CD4-positive, alpha-beta T cell treated with Interleukin-15 for 1 hour (primary cell): ENCODE measurements around the gene ISM1.

Source experiments
- DNase-seq: peaks from one replicate; pipeline ENCODE4 v3.0.0-alpha.2; 2020

Gene ISM1

DNA sequence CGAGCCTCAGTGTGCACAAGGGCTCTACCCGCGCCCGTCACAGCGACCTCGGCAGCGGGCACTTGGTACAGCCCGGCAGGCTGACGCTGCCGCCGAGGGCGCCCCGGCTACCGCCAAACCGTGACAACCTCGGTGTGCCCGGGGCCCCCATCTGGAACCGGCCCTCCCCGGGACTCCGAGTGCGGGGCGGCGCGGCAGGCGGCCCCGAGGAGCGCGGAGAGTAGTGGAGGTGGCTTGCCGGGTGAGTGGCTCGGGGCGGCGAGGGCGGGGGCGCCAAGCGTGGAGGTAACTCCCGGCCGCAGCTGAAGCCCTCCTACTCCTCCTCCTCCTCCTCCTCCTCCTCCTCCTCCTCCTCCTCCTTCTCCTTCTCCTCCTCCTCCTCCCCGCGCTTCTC lies at the start of gene ISM1:
Gene ISM1 (plus strand): TSS at position 371 of the 394 bp plus-strand sequence. CDS start 503 bp downstream, outside the sequence.
- peak; percentile 17 for DNase-seq

DNA sequence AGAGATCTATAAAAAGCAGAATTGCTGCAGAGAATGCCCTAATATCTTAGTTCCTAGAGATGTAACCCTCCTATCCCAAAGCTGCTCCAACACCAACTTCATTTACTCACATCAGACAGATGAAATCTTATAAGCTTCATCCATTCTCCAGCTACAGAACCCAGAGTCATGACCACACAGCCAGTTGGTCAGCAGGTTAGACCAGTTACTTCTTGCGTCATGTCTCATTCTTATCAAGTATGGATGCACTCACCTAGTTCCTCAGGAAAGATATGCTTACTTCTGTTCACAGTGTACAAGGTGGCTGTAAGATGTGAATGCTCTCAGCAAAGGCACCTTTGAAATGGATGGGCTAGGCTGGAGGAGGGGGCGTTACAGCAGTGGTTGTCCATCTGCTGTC lies 47.9 kb upstream of the ISM1 start:
- DNase-seq, result no peak

DNA sequence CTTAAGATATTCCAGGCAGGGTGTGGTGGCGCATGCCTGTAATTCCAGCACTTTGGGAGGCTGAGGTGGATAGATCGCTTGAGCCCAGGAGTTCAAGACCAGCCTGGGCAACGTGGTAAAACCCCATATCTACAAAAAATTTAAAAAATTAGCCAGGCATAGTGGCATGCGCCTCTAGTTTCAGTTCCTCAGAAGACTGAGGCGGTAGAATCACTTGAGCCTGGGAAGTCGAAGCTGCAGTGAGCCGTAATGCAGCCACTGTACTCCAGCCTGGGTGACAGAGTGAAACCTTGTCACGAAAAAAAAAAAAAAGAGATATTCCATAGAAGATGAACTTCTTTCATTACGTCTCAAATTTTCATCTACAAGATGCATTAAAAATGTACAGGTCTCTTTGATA lies 46.7 kb upstream of the ISM1 start:
- DNase-seq, result no peak

DNA sequence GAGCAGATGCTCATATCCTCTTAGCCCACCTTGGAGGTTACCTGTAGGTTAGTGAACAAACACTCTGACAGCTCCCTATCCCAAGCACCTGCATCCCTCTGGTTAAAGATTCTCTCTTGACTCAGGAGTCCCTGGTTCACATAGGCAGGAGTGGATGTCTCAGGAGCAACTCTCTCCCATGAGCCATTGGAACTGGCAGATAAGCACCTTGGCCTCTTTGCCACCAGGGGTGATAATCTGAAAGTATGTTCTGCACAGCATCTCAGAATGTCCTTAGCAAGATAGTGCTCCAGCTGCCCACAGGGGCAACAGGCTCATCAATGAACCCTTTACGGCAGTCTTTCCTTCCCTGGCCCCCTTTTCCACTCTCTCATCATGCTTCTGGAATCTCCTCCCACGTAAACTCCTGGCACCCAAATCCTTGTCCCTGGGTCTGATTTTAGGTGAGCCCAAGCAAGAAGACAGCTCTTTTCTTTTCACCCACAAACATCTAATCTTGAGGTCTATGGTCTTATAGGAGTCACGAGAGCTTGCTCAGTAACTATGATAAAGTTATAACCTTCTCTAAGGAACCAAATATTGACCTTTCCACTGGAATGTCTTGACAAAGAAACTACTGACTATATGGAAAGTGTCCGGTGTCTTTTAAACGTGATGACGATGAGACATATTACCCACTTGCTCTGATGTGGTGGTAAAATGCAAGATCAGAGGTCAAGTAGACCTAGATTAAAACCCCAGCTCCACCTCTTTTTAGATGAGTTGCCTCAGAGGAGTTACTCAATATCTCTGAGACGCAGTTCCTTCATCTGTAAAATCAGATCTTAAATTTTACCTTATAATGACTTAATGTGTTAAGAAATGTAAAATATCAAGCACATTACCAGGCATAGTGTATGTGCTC lies 39.8 kb upstream of the ISM1 start:
- no peak for DNase-seq

DNA sequence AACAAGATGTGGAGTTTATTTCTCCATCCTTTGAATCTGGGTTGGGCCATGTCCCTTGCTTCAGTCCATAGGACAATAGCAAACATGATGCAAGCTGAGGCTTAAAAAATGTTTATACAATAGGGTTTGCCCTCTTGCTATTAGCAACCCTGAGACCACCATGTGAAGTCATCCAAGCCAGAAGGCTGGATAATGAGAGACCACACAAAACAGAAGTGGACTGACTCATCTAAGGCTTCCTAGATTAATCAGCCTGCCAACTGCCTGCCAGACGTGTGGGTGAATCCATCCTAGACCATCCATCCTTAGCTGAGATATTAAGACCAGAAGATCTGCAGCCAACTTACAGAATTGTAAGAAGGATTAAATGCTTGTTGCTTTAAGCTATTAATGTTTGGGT lies 38.1 kb upstream of the ISM1 start:
- no peak for DNase-seq

DNA sequence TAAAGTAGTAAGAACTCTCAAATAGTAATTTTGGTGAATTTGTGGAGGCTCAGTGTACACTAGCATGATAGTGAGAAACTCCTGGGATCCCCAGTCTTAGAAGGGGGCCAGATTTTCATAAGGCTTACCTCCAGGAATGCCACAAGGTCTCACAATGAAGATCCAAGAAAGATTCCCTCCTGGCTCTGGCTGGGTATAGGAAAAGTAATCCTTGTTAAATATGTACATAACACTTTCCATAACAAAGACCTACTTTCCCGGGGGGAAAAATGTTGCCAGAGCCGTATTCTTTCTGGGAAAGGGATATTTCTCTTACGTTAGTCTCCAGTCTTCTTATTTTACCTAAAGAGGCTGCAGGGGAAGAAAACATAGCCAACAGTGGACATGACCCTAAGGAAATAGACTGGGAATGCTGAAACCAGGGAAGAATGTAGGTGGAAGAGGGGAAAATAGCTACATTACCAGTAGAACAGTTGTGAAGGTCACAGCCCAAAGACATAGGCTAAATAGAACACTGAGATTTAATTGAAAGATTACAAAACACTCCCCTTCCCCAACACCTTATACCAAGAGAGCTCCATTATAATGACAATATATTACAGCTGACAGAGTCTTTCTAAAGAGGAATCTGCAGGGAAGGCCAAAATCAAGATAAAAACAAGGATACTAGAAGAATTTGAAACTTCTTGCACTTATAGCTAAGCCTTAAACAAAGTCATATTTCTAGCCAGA lies 34.9 kb upstream of the ISM1 start:
- no peak for DNase-seq

DNA sequence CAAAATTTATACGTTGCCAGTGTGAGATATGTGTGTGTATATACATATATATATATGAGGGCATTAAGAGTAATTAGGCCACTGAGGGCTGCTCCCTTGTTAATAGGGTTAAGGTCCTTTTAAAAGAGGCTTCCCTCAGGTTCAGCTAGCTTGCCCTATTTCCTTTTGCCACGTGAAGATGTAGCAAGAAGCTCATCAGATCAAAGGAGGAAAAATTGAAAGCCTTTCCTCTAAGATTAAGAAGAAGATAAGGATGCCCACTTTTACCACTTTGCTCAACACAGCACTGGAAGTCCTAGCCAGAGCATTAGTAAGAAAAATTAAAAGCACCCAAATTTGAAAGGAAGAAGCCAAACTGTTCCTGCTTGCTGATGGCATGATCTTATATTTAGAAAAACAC lies 33.2 kb upstream of the ISM1 start:
- DNase-seq, result no peak

DNA sequence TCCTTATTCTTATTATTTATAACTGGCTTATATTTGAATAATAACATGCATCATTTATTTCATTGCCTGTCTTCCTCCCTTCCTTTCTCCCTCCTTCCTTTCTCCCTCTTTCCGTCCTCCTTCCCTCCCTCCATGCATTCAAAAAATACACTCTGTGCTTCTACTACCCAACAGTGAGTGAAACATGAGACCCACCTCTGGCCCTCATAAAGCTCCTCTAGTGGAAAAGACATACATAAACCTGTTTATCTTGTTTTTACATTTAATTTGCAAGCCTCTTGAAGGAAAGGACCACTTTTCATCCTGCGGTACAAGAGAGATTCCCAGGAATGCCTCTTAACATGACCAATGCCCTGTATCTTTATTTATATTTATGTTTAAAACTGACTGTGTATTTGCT lies 21.8 kb upstream of the ISM1 start:
- no peak for DNase-seq

DNA sequence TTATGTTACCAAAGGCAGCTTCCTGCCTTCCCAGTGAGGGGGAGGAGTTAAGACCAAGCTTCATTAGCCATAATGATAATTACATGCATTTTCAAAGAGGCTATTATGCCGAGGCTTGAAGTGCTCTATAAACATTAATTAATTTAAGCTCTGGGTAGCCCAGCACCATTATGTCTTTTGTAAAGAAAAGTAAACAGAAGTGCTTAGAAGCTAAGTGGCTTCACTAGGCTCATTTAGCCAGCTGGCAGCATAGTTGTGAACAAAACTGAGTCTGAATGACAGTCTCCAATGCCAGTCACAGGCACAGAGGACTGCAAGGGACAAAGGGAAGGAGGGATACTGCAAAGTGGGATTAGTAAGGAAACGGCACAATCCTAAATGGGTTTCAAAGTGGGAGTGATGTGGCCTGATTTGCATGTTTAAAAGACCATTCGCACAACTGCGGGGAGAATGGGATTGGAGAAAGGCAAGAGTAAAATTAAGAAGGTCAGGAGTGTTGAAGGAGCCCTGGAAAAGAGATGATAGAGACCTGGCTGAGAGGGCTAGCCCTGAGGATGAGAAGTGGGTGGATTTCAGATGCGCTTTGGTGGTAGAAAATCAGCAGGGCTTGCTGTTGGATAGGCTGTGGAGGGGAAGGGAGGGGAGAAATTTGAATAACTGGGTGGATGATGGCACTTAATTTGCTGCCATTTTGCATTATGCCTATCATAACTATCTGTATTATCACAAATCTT lies 20.1 kb upstream of the ISM1 start:
- DNase-seq, result no peak

DNA sequence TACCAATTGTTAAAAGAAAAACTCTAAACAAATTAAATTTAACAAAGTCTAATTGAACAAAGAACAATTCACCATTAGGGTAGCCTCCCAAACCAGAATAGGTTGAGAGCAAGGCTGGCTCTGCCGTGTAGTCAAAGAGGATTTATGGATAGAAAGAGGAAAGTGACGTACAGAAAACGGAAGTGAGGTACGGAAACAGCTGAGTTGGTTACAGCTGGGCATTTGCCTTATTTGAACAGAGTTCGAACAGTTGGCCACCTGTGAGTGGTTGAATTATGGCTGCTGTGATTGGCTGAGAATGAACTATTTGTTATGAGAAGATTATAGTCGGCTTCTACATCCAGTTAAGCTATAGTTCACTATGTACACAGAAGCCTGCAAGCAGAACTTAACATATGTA lies 18.5 kb upstream of the ISM1 start:
- DNase-seq, result no peak

DNA sequence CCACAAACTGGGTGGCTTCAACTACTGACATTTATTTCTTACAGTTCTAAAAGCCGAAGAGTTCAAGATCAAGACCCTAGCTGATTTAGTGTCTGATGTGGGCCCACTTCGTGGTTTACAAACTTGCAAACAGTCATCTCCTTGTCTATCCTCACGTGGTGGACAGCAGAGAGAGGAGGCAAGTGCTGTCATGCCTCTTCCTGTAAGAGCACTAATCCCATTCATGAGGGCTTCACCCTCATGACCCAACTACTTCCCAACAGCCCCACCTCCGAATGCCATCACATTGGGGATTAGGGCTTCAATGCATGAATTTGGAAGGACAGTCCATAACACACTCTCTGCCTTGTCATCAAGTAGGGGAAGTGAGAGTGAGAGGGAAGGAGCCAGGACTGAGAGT lies 15.6 kb upstream of the ISM1 start:
- DNase-seq, result no peak

DNA sequence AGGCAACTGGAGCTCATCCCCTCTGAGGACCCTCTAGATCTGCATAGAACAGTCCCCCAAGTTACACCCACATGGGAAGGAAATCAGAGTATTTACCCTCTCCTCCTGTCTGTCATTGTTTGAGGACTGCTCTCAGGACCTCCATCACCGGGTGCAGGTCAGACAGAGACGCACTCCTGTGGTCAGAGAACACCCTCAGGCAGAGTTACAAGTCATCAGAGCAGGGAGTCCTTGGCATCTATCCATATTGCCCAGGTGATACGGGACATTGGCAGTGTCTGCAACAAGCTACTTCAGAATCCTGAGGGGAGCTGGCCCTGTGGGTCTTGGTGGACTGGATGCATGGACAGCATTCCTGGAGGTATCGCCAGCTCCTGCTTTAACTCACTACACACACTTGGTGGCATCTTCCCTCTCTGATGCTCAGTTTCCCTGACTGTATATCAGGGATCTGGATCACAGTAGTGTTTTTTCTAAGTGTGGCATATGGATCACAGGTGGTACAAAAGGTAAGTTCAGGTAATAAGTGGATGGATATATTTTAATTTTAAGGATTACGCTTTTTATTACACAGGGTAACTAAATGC lies 15.1 kb upstream of the ISM1 start:
- DNase-seq, result no peak

DNA sequence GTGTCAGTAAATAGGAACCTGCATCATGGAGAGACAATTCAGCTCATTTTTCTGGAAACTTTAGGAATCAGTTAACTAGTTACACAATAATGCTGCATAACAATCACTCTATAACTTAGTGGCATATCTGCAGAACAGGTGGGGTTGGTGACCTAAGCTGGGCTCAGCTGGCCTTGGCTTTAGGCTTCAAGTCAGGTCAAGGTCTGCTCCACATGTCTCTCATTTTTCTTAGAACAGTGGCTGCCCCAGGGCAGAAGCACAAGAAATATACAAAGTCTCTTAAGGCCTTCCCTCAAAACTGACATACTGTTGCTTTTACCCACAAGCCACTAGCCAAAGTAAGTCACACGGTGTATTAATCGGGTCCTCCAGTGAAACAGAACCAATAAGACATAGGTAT lies 14.1 kb upstream of the ISM1 start:
- no peak for DNase-seq

DNA sequence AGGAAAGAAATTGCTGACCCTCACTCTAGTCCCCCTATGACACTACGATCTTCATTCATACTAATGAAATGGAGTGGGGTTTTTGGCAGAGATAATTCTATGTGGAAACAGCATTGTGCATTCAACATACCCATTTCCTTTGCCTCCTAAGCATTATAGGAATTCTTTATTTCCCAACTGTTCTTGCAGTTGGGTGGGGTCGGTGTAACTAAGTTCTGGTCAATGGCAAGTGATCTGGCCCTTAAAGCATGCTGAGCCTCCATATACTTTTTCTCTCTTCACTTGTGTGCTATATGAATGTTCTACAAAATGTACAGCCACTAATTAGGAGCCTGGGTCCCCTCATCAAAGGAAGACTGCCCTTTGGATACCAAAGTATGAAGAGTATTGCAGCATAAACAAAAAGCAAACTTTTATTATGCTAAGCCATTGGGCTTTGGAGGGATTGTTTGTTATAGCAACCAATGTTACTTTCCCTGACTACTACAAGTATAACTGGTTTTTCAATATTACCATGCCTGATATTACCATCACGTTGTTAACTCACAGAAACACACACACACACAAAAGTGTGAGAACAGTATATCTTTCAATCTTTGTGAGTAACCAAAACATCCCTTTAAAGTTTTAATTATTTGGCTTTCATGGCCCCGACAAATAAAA lies 9.0 kb upstream of the ISM1 start:
- no peak for DNase-seq

DNA sequence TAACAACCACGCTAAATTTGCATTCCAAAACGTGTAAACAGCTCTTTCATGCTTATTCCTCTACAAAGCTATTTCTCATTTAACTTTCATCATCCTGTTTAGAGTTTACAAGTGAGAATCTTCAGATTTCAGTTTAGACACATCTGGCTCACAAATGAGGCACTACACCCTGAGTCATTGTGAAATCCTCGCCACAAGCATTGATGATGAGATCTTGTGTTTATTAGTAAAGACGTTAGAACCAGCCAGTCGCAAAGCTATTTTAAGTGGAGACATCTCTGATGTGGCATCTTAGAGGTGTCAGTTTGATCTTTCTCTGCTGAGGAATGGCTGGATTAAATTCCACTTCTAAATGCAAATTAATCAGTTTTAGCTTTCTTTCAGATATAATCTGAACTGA lies 8.3 kb upstream of the ISM1 start:
- no peak for DNase-seq

DNA sequence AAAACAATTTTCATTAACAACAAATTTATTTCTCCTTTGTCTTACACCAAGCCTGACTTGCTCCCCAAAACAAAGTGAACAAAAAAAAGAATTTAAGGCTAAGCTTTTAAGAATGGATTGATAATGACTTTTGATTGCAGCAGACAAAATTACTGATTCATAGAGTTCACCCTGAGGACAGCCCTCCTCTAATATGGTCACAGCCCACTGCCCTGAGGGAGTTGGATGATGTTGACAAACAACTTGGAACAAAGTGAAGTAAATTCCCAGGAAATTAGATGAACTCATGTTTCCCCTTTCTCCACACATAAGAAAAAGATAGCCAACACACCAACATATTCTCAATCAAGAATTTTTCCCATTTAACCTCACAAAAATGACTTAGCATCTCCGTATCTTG lies 7.7 kb upstream of the ISM1 start:
- no peak for DNase-seq

DNA sequence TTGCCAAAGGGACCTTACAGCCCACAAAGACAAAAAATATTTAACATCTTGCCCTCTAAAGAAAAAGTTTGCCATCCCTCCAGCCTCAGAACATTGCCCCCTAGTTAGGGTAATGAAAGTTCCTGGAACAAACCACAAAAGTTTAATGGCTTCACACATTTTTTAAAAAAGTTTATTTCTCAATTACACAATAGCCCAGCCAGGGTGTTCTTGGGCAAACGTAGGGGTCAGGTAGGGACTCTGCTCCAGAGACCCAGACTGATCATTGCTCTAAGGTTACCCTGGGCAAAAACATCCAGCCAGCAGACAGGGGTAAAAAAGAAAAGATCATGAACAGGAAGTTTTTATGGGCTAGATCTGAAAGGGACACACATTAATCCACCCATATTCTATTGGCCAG lies 4.5 kb upstream of the ISM1 start:
- no peak for DNase-seq

DNA sequence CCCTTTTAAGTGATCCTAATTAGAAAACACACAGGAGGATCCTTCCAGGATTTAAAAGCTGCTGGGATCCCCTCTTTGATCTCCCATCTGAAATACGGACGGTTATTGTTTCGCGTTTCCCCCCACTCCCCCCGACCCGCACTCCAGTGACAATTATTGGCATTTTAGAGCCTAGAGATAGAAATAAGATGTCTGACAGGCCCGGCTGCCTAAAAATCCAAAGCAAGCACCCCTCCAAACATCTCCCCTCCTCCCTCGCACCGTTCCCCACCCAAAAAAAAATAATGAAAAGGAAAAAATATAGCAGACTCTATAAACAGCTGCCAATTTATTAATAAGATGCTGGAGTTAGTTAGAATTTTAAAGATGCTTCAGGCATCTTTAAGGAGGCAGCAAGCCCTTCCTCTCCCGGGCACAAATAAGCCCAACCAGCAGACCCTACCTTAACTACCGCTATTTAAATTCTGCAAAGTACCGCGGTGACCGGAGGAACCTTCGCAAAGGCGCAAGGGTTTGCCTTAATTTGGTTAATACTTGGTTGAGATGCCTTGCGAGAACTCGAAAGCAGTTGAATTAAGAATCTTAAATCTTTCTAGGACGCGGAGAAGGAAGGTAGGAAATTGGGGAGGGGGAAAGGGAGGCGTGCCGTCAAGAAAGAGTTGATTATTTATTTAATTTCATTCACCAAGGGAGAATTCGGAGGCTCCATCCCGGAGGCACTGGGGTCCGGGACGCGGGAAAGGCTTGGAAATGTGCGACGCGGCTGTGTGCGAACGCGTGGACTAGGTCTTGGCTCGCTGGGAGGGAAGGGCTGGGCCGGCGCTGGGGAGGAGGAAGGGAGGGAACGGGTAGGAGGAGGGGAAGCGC lies 1.5 kb upstream of the ISM1 start:
- DNase-seq, result no peak

DNA sequence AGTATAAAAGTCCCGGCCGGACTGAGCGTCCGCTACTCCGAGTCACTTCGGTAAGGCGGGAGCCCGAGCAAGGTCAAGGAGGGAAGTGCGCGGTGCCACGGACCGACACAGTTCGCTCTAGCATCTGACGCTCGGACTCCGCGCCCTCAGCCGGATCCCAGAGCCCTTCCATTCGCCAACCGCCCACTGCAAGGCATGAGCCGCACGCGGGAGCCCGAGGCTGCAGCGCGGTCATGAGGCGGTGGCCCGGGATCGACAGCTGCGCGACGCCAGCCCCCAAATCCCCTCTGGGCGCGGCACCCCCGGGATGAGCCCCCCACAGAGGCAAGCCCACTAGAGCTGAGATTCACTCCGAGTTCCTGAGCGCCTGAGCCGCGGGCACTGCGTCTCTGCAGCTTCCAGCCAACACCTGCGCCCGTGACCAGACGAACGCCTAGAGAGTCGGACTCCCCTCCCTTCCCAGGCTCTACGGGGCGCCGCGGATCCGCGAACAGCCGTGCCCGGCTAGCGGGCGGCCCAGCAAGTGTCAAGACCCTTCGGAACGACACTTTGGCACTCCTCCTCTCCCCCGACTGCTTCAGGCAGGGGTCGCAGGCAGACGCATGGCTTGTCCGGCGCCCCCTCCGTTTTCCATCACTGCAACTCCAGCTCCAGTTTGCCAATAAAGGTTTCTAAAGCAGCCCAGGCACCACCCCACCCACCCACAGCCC lies 725 bp upstream of the ISM1 start:
- no peak for DNase-seq

DNA sequence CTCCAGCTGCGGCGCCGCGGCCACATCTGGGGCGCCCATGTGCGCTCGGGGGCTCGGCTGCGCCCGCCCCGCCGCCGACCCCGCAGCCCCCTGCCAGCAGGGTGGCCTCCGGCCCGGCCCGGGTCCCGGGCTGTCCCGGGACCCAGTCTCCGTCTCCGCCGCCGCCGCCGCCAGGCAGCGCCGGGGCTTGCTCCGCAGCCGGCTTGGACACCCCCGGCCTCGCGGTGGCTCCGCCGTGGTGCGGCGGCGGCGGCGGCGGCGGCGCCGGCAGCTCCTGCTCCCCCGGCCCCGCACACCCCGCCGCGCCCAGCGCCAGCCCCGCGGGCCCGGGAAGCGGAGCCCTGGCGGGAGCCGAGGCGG lies 219 bp downstream of the ISM1 start:
- no peak for DNase-seq

DNA sequence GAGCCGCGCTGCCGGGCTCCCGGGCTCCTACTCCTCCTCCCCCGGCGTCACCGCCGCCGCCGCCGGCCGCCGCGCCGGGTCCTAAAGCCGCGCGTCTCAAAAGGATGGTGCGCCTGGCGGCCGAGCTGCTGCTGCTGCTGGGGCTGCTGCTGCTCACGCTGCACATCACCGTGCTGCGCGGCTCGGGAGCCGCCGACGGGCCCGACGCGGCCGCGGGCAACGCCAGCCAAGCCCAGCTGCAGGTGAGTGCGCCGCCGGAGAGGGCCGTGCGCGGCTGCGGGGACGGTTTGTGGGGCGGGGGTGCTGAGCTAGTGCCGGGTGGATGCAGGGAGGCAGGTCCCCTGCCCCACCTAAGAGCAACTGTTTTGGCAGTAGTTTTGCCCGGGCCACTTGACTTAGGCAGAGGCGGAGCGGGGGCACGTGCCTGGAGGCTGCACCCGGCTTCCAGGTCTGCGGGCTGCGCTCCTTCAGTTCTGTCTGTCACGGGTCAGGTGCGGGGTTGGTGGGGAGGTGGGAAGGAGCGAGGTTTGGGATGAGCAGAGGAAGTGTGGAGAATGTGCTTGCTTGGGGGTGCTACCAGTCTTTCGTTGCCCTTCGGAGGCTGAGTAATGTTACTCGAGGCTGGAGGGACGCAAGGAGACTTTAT lies 722 bp downstream of the ISM1 start:
- DNase-seq, result peak; percentile 65
